Activated T-cell treated with anti-CD3 and anti-CD28 coated beads for 24 hours (primary cell): ENCODE data around the gene KCNG2.

Experiments used
- DNase-seq: peaks from one replicate; pipeline ENCODE4 v3.0.0-alpha.2; 2020; ENCODE audit warnings: low read depth

KCNG2 gene

GRCh38 chr18:79912409-79912991, 114.8 kb downstream of the KCNG2 start:
- DNase-seq, result peak; percentile 16

- no peak for DNase-seq
These were observed 115.5 kb downstream of the KCNG2 start for GRCh38 chr18:79912994-79913831.

GRCh38 chr18:79914614-79915160, 116.9 kb downstream of the KCNG2 start:
- DNase-seq, result no peak

- no peak for DNase-seq
These were observed 117.7 kb downstream of the KCNG2 start for GRCh38 chr18:79915161-79916127.

GRCh38 chr18:79916128-79916494, 118.4 kb downstream of the KCNG2 start:
- DNase-seq, result no peak

- DNase-seq, result no peak
These were observed 118.9 kb downstream of the KCNG2 start for GRCh38 chr18:79916546-79917168.

- DNase-seq, result no peak
These were observed 119.6 kb downstream of the KCNG2 start for GRCh38 chr18:79917169-79917852.

GRCh38 chr18:79917853-79918614, 120.3 kb downstream of the KCNG2 start:
- no peak for DNase-seq

- DNase-seq, result no peak
These were observed 120.9 kb downstream of the KCNG2 start for GRCh38 chr18:79918615-79919011.

GRCh38 chr18:79919089-79919488, 121.4 kb downstream of the KCNG2 start:
- no peak for DNase-seq

GRCh38 chr18:79921984-79922965, 124.5 kb downstream of the KCNG2 start:
- DNase-seq, result no peak

- no peak for DNase-seq
These were observed 125.3 kb downstream of the KCNG2 start for GRCh38 chr18:79922971-79923411.

- DNase-seq, result no peak
These were observed 126.3 kb downstream of the KCNG2 start for GRCh38 chr18:79923896-79924585.

GRCh38 chr18:79924814-79925731, 127.3 kb downstream of the KCNG2 start:
- no peak for DNase-seq

GRCh38 chr18:79926306-79926705, 128.6 kb downstream of the KCNG2 start:
- no peak for DNase-seq

GRCh38 chr18:79926715-79927606, 129.2 kb downstream of the KCNG2 start:
- no peak for DNase-seq
